LNCAP (cell line): ENCODE results near the gene NDST1.

Experiments
- TF ChIP-seq, protein P1 (sequence below): fragments of 450-650 bp; IDR thresholded peaks from 2 replicates; pipeline ENCODE4 v1.5.1; 2017; ENCODE audit warnings: mild to moderate bottlenecking

The NDST1 gene

DNA sequence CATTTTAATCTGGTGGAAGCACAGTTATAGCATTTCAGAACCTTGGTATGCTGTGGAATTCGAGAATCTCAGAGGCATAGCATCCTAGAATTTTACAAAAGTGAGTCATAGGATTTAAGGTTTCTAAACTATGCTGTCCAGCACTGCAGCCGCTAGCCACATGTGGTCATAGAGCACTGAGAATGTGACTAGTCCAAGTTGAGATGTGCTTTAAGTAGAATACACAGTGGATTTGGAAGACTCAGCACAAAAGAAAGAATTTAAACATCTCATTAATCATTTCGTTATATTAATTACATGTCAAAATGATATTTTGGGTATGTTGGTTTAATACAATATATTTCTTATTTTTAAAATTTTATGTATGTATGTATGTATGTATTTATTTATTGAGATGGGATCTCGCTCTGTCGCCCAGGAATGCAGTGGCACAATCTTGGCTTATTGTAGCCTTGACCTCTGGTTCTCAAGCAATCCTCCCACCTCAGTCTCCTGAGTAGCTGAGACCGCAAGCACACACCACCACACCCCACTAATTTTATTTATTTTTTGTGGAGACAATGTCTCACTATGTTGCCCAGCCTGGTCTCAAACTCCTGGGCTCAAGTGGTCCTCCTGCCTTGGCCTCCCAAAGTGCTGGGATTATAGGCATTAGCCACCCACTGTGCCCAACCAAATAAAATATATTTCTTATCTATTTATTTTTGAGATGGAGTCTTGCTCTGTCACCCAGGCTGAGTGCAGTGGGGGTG, 38.0 kb upstream of the NDST1 start:
- TF ChIP-seq, protein P1, sequence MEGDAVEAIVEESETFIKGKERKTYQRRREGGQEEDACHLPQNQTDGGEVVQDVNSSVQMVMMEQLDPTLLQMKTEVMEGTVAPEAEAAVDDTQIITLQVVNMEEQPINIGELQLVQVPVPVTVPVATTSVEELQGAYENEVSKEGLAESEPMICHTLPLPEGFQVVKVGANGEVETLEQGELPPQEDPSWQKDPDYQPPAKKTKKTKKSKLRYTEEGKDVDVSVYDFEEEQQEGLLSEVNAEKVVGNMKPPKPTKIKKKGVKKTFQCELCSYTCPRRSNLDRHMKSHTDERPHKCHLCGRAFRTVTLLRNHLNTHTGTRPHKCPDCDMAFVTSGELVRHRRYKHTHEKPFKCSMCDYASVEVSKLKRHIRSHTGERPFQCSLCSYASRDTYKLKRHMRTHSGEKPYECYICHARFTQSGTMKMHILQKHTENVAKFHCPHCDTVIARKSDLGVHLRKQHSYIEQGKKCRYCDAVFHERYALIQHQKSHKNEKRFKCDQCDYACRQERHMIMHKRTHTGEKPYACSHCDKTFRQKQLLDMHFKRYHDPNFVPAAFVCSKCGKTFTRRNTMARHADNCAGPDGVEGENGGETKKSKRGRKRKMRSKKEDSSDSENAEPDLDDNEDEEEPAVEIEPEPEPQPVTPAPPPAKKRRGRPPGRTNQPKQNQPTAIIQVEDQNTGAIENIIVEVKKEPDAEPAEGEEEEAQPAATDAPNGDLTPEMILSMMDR: no peak

DNA sequence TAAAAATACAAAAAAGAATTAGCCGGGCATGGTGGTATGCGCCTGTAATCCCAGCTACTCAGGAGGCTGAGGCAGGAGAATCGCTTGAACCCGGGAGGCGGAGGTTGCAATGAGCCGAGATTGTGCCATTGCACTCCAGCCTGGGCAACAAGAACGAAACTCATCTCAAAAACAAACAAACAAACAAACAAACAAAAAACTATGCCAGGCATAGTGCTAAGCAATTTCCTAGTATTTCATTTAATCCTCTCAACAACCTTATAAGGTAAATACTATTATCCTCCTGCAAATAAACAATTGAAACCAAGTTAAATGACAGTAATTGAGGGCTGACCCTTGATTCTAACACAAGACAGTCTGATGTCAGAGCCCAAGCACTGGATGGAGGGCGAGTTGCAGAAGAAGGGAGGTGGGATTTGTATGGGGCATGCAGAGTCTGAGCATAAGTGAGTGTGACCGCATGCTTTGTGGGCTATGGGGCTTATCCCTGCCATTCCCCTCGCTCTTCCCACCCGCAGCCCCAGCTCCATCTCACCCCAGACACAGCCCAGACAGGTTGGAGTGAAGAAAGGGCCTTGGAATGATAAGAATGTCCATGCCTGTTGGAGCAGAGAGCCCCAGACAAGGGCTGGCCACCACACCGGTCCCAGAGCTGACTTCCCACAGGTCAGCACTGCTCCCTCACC, 34.1 kb upstream of the NDST1 start:
- TF ChIP-seq, protein P1: no peak

DNA sequence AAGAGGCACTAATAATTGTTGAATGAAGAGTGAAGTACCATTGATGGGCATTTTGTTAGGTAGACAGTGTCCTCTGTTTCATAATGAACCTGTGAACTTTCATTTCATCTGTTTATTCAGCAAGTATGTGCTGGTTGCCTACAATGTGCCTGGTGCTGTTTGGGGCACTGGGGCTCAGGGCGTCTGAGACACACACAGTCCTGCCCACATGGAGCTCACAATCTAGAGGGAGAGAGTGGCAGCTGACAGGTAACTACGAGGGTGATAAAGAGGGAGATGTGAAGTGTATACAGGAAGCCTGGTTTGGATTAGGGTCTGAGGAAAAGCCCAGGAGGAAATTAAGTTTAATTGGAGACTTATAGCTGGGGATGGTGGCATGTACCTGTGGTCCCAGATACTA, 28.5 kb upstream of the NDST1 start:
- TF ChIP-seq, protein P1: no peak

DNA sequence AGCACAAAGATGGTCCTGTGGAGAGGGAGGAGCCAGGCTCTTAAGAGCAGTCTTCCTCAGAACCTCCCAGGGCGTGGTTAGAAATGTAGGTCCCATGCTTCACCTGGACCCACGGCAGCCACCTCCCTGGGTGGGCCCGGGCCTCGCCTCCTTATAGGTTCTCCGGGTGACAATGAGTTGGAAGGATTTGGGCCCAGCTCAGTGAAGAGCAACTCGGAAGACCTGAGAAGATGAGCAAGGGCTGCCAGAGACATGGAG, 26.3 kb upstream of the NDST1 start:
- TF ChIP-seq, protein P1: no peak

DNA sequence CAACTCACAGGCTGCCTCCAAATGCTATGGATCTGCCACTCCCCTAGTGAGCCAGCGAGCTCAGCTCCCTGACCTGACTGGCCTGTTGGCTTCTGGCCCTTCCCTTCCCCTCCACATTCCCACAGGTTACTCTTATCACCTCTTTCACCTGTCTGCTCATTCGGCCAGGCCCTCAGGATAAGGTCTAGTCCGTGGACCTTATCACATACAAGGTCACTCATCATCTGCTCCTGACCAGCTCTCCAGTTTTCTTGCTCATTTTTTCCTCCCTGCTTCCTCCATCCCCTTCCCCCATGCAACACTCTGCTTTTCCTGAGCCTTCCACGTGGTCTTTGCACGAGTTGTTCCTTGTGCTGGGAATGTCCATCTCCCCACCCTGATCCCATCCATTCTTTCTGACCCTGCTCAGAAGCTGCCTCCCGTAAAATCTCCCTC, 25.9 kb upstream of the NDST1 start:
- TF ChIP-seq, protein P1: no peak

DNA sequence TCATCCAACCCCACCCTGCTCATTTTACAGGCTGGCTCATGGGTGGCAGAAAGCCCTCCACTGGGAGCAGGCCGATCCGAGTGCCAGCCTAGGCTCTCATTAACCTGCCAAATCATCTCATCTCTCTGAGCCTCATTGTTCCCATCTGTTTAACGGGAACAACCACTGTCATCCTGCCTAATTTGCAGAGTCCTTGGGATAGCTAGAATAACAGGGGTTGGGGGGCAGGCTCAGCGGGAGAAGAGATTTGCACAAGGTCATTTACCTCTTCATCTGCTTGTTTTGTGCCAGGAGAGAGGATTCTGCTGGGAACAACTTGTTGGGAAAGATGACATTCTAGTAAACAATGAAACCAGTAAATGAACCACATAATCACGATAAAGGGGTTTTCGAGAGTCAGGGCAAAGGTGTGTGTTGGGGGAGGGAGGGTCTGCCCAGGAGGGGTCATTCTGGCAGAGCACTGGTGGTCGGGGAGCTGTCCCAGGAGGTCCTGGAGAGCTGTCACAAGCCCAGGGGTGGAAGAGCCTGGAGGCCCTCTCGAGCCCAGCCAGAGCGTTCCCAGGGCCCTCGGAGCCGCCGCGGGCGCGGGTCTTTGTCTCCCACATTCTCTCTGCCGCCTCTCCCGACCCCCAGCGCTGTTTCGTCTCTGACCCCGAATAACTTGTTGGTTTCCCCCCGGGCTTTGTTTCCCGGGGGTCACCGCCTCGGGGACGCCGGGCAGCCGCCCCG, 22.8 kb upstream of the NDST1 start:
- TF ChIP-seq, protein P1: no peak

DNA sequence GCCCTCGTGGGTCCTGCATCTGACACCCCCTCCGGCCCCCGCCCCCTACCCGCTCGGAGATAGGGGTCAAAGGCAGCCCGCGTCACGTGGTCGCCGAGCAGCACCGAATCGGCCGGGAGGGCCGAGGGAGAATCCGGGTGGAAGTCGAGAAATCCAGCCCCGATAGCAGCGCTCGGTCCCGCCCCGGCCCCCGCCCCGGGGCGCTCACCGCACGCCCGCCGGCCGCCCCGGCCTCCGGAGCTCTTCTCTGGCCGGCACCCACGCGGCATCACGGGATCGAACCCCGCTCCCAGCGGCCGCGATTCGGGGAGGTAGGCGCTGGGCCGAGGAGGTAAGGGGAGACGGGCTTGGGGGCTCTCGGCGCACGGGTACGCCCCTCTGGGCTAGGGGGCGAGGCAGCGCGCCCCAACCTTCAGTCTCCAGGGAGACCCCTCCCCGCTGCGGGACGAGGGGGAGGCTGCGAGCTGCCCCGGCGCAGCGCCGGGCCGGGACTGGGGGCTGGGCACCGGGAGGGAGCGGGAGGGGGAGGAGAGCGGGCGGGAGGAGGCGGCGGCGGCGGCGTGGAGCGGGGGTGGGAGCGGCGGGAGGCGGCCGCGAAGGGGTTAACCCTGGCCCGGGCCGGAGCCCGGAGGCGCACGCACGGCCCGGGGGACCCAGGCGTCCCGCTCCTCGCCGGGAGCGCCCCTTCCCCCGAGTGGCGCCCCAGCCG, 22.1 kb upstream of the NDST1 start:
- TF ChIP-seq, protein P1: no peak
